ENCODE results near the gene MEGF11.
A peak's percentile ranks its signal among the peaks of the same experiment; 100 is the strongest.

Gene MEGF11

DNA sequence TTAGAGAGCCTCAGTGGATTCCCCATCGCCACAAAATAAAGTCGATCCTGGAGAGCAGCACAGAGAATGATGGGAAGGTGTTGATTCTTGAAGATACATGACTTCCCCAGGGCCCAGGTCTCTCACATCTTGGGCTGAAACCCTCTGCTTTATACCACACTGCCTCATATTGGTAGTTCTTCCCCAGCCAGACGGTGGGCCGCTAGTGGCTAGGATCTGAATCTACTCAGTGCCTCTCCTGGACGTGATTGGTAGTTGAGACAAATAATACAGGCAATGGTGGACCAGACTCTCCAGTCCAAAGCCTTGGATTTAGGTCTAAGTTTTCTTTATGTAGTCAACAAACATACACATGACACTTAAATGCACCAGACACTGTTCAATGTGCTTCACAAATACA lies 334.6 kb downstream of the MEGF11 start:
- DNase-seq (ENCODE audit: low spot score), result no peak

DNA sequence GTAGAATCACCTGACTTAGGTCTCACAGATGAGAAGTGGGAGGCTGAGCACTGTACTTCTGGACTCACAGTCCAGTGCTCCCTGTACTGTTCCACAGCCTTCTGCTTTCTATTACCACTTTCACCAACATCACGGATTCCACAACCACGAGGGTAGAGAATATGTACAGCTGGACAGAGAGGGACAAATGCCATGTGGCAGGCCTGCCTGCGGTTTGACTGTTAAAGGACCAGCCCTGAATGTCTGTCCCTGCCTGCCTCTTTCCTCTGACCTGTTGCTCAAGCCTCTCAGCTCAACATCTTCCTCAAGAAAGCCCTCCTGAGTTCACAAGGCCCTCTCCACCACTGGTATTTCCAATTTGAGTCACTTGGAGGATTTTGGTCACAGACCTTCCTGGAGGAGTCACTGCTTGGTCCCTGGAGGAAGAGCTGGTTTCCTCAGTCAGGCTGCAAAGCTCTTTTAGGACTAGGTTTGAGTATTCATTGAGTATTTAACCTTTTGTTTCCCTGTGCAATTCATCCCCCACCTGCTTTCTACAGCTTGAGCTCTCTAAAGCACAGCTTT lies 335.1 kb downstream of the MEGF11 start:
- DNase-seq (ENCODE audit: low spot score), result no peak

DNA sequence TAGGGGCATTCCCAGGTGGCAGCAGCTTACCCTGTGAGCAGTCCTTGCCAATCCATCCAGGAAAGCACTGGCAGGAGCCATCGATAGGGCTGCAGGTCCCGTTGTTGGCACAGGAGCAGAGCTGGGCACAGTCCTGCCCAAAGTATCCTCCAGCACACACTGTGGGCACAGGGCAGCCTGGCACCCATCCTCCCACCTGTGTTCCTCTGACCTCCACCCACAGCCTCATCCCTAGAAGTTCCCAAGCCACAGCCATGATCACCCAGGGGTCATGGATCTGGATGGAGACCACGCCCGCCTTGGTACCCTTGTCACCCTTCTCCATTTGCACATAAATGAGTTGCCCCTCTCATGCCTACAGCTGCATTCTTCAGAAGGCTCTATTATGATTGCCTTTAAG lies 335.6 kb downstream of the MEGF11 start:
- no peak for DNase-seq (ENCODE audit: low spot score)

DNA sequence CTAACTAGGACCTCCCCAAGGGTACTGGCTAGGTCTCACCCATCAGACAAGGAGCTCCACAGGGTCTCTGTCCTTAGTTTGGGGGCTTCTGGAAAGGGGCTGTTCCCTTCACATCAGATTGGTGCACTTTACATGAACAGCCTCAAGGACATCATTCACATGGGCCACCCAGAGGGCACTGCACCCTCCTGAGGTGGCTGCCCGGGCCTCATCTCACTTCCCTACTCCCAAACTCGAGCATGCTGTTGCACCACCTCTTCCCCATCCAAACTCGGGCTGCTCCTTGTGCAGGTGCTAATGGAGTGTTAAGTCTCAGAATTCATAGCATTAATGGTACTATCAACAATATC lies 336.2 kb downstream of the MEGF11 start:
- DNase-seq (ENCODE audit: low spot score), result no peak

DNA sequence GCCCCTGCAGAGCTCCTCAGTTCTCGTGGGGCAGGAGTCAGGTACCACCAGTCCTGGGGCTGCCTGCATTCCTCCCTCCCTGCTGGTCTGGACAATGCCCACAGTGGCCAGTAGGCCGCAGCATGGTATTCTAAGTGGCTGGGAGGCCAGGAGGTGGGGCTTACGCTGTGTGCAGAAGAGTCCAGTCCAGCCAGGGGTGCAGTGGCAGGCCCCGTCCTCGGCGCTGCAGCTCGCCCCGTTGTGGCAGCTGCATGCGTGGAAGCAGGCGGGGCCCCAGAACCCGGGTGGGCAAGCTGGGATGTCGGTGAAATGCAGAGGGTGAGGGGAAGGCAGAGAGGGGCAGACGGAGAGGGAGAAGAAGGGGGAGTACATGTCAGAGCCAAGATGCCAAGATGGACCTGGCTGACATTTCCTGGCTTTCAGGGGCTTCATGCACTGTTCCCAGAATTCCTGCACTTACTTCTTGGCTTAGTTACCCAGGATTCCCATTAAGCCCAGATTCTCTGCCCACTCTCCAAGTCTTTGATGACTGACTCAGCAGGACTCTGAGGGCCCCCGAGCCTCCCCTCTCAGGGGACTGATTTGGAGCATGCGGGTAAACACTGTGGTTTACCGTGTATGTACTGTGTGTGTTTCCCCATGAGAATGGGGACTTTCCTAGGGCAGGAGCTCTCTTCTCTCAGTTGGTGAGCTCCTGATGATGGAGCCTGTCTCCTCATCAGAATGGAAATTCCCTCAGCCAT lies 336.7 kb downstream of the MEGF11 start:
- DNase-seq (ENCODE audit: low spot score), result peak; percentile 77

DNA sequence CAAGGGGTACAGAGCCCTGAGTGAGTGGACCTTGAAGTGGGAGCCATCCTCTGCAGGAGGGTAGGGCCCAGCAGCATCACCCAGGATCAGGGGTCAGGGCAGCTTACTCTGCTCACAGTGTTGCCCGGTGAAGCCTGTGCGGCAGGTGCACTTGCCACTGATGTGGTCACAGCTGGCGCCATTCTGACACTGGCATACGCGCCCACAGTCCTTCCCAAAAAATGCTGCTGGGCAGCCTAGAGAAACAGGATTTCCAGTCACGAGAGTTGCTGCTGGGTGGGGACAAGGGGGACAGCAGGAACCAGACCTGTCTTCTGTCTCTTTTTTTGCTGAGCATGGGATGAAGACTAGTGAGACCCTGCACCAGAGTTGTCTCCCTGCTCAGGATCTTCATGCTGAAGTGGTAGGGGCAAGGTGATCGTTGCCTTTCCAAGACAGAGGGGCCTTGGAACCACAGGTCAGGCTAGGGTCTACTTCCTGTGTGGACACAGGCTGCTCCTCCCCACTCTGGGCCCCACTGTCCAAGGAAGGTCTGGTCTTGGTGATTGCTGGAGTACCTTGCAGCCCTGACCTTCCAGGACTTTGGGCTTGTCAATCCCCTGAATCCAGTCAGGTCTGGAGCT lies 337.4 kb downstream of the MEGF11 start:
- no peak for DNase-seq (ENCODE audit: low spot score)

DNA sequence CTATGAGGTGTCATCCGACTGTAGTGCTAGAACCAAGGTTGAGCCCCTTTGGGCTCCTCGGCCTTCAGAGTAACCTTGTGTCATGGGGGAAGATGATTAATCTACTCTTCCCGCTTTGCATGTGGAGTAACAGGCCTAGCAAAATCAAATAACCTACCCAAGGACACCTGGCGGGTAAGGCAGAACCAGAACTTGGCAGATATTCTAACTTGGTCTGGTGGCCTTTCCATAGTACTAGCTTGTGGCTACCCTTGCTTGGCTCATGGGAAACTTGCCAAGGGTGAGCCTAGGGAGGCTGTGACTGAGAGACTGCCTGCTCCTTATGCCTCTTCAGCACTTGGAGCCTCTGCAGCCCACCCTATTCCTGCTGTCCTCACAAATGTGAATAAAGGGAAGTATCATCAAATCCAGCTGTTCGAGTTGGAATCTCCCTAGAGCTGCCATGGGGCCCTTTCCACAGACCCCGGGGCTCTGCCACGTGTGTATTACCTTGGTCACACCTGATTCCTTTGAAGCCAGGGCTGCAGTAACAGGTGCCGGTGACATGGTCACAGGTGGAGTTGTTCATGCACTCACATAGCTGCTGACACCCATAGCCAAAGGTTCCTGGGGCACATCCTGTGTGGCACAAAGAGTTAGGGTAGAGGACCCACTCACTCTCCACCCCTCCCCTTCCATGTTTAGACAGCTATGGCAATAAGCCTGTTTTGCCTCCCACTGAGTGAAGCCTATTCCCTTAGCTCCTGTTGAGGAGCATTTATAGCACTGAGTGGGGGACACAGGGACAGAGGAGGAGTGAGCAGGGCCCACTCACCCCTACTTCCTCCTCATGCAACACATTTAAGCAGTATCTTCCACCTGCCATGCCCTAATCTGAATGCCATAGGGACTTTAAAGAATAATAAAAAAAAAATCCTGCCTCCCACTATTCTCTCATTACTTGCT lies 338.3 kb downstream of the MEGF11 start:
- DNase-seq (ENCODE audit: low spot score), result no peak

DNA sequence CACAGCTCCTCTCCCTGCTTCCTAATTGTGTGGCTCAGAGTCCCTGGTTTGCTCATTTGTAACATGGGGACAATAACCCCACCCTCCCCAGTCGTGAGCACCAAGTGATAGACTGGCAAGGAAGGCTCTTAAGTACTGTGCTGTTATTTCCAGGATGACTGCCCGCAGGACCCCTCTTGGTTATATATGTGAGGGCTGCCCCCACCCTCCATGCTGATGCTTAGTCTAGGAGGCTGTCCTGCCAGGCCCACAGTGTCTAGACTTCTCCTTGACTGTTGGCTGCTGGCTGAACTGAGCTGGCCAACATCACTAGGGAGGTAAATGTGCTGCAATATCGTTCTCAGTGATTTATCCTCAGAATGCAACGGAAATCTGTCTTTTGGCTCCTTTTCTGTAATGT lies 339.2 kb downstream of the MEGF11 start:
- no peak for DNase-seq (ENCODE audit: low spot score)

DNA sequence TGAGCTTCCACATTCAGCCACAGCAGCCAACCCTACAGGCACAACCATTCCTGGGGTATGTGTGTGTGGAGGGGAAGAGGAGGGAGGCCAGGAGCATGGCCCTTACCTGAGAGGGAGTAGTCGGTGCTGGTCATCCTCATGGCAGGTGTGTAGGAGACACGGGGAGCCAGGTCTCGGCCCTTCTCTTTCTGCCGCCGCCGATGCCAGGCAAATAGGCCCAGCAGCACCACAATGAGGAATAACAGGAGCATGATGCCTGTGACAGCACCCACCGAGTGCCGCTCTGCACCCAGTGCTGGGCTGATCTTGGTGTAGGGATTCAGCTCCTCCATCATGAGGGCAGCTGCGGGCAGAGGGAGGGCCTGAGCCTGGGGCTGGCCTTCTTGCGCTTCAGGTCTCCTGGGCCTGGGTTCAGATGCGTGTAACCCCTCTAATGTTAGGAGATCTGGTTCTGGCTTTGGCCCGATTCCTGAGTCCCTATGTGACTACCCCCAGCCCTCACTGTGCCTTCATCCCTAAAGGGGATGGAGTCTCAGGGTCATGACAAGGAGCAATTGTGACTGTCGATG lies 339.8 kb downstream of the MEGF11 start:
- DNase-seq (ENCODE audit: low spot score), result no peak

DNA sequence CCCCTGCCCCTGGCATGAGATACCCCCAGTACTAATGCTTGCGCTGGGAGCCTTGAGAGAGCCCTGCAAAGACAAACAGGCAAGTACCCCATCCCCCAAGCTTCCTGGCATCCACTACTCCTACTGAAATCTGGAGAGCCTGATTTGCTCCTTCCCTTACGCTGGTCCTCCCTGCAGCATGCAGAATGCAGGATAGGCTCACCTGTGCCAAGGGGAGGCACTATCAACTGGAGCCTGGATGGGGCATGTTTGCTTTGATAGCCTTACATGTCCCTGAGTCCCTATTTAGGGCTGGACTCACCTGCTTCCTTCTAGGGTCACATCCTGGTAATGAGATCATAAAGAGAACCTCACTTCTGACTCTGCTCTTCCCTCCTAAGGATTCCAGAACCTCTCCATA lies 341.3 kb downstream of the MEGF11 start:
- no peak for DNase-seq (ENCODE audit: low spot score)

DNA sequence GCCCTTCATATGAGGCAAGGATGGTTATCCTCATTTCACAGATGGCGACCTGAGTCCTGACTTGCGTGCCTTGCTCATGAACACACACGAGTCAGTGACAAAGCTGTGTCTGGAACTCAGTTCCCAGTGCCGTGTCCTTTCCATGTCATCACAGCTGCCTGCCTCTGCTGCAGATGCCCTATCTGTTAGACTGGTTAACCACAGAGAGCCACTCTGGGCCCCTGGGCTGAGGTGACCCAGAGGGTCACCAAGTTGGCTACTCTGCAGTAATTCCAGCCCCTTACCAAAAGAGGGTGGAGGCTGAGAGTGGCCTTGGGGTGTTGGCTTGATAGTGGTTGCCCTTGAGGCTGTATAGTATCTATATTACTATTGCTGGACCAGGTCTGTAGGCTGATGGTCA lies 343.2 kb downstream of the MEGF11 start:
- DNase-seq (ENCODE audit: low spot score), result no peak

DNA sequence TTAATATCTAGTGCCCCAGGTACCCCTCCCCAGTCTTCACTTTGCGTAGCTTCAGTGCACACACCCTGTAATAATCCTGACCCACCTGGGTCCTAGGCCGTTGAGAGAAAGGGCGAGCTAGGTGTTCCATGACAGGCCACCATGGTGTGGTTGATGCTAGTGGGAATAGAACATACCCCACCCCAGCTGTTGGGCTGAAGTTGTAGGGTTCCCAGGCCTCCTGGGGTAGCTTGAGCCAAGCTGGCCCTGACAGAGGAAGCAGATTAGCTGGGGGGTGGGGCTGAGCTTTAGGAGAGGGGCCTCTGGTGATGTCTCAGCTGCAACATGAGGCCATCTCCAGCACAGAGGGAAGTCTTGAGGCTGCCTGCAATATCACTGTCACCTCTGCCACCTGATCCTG lies 343.7 kb downstream of the MEGF11 start:
- no peak for DNase-seq (ENCODE audit: low spot score)

DNA sequence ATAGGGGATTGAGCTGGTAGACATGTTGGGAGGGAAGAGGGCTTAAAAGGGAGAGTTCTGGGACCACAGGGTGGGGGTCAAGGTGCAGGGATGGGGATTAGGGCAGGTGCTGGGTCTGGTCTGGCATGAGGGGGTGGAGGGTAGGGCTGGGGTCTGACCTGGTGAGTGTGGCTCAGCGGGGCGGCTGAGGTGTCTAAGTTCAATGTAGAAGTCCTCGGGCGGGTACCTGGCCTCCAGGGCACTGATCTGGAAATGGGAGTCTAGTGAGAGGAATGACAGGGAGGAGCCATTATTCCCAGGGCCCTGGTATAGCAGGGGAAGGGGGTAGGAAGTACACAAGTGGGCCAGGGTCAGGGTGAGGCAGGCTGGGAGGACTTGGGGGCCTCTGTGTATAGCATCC lies 344.7 kb downstream of the MEGF11 start:
- no peak for DNase-seq (ENCODE audit: low spot score)

DNA sequence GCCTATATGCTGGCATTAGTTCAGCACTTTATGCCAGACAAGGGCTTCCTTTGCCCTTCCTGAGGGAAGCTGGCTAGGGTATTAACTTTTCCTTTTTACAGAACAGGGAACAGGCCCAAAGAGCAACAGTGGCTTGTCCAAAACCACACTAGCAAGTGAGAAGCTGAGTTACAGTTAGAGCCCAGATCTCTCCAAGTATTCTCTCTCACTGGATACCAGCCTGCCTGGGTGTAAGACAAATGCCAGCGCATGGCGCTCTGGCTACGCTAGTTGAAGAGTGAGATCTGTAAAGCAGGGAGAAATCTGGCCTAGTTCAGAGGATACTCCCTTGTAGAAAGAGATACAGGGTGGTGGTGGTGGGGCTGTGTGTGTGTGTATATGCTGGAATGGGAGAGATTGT lies 345.9 kb downstream of the MEGF11 start:
- DNase-seq (ENCODE audit: low spot score), result no peak

DNA sequence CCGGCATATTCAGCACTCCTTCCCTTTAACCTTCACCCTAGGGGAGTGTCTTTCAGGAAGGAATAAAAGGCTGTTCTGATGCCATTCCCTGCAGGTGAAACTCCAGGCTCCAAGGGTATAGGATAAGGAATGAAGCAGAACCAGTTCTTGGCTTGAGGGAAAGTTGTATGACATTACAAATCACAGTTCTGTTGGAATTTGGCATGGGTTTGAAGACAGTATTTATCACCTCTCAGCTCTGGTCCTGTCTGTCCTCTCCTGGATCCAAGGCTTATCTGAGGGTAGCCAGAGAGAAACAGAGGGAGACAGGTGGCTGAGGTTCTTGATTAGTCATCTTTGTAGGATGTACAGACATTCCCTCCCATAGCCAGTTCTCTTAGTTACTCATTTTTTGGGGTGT lies 347.2 kb downstream of the MEGF11 start:
- no peak for DNase-seq (ENCODE audit: low spot score)

DNA sequence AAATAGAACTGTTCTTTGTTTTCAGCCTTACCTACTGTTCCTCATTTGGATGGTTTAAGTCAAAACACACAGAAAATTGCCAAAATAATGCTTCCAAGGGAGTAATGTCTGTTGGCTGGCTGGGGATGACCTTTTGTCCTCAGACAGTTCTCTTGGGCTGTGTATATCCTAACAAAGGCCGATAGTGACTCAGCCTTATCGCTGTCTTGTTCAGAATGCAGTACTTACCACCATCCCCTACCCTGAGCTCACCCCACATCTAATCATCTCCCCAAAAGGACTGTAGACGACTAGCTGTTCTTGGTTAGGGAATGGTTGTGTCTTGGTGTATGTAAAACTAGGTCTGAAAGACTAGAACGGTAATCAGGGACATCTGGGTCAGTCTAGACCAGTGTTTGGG lies 349.2 kb downstream of the MEGF11 start:
- no peak for DNase-seq (ENCODE audit: low spot score)

DNA sequence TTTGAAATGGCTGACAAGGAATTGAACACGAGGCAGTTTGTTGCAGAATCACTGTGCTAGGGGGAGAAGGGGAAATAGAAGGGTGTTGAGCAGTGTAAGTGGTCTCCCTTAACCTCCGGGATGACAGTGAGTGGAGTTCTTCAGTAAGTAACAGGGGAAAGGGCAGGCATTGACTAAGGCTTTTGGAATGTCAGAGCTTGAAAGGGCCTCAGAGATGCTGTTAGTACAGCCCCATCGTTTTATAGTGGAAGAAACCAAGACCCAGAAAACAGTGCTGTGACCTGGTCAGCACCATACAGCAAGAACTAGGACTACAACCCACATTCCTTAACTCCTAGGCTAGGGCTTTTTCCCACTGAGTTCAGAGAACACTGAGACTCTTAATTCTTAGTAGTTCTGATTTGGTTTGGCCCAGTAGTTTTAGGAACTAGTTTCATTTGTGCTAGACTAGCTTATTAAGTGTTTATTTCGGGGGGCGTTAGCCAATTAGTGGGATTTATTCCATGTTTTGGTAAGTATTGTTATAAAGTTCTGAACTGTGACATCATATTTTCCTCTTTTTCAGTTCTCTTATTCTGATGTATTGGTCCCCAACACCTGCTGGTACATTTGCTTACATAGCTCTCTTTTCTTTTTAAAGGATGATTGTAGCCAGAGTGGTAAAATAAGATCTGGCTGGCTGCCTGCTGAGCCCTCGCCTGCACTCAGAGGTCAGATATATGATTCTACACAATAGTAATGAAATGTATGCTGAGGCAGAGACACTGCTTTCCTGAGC lies 350.1 kb downstream of the MEGF11 start:
- DNase-seq (ENCODE audit: low spot score), result no peak

DNA sequence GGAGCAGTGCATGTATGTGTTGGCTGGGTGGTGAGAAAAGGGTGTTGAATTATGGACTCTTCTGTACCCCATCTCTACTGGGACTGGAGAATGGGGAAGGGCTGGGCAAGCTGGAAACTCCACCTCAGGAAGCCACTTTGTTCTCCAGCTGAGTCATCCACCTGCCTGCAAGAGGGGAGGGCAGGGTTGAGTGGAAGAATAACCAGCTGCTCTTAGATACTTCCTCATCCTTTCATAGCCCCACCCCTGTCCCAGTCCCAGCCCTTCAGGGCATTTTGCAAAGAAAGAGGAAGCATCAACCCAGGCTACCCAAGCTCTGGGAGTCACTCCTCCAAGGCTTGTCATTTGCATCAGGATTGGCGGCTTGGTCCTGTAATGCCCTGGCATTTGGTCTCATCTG lies 351.2 kb downstream of the MEGF11 start:
- DNase-seq (ENCODE audit: low spot score), result no peak

DNA sequence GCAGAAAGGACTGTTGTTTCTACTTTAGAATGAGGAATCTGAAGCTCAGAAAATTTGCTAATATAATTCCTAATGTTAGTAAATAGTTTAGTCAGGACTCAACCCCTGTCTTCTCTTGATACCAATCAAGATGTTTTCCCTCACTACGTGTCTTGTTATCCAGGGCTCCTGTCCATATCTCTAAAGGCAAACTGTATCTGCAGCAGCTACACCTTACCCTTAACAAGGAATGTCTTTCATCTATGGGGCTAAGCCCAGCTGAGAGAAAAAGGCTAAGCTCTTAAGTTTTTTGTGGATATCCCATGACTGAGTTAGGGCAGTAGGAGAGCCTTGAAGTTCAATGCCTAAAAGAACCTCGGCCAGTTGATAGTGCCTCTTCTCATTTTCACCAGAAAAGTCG lies 351.7 kb downstream of the MEGF11 start:
- no peak for DNase-seq (ENCODE audit: low spot score)

DNA sequence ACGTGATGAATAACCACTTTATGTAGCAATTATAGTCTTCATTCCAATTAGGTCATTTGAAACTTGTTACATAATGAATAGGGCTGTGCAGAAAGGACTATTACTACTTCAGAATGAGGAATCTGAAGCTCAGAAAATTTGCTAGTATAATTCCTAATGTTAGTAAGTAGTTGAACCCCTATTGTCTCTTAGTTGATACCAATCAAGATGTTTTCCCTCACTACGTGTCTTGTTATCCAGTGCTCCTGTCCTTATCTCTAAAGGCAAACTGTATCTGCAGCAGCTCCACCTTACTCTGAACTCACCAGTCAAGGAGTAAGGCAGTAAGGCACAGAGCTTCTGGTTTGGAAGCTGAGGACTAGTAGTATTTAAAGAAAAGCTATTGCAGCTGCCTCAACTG lies 352.2 kb downstream of the MEGF11 start:
- DNase-seq (ENCODE audit: low spot score), result no peak

DNA sequence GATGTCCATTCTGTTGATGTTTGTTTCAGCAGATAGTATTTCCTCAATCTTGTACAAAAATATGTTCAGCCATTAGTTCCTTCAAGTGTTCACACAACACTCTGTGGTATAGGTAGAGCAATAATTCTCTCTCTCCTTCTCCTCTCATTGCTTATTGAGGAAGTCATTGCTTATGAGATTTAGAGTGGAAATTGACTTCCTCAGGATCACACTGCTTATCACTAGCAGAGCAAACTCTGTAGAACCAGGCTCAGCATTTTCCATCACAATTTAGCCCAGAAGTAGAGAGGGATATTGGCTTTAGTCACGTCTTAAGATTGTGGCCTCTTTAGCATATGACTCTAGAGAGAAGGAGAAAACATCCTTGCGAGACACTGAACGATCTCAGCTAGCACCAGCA lies 353.1 kb downstream of the MEGF11 start:
- DNase-seq (ENCODE audit: low spot score), result no peak
